D721Med (cell line): ENCODE data around the gene CFAP61.

Source experiments
- DNase-seq: peaks from one replicate; pipeline ENCODE4 v3.0.0; 2011; ENCODE audit warnings: low spot score; ENCODE audit not compliant: insufficient read length
- FAIRE-seq: peaks from 2 replicates; lab custom pipeline; 2011; peaks lifted over from hg19 to GRCh38; lab: Jason Lieb, UNC
- CTCF ChIP-seq: IDR thresholded peaks from 2 replicates; pipeline ENCODE4 v1.5.1; 2012; ENCODE audit warnings: mild to moderate bottlenecking, control low read depth; ENCODE audit not compliant: insufficient read depth; ENCODE audit errors: missing control alignments

The CFAP61 gene

GRCh38 chr20:20060234-20060998 is 8.1 kb downstream of the CFAP61 start:
- FAIRE-seq = no peak
- no peak for DNase-seq
- no peak for TF ChIP-seq CTCF

GRCh38 chr20:20063941-20064702 is 11.8 kb downstream of the CFAP61 start:
- no peak for TF ChIP-seq CTCF
- DNase-seq = no peak

GRCh38 chr20:20065361-20065760 is 13.0 kb downstream of the CFAP61 start:
- FAIRE-seq (no peak), DNase-seq (no peak)
- TF ChIP-seq CTCF = no peak

More at GRCh38 chr20:20063941-20064702, 11.8 kb downstream of the CFAP61 start:
- FAIRE-seq = no peak

GRCh38 chr20:20070871-20071726 is 18.8 kb downstream of the CFAP61 start:
- FAIRE-seq = no peak
- no peak for TF ChIP-seq CTCF
- no peak for DNase-seq

- FAIRE-seq (no peak), DNase-seq (no peak)
- TF ChIP-seq CTCF = no peak
These were observed 21.6 kb downstream of the CFAP61 start for GRCh38 chr20:20073801-20074371.

- DNase-seq (no peak), FAIRE-seq (no peak)
- TF ChIP-seq CTCF = no peak
These were observed 22.7 kb downstream of the CFAP61 start for GRCh38 chr20:20075032-20075431.
